Epidermal melanocyte (primary cell): ENCODE data around the gene POFUT2.
"Not testable (repeated sequence)": the region's sequence is repeated elsewhere in the genome, so short reads cannot be mapped to it uniquely, and the experiment has no call there.

Experiments used
- DNase-seq: peaks from one replicate; pipeline ENCODE4 v3.0.0; 2011; ENCODE audit warnings: low spot score; ENCODE audit not compliant: insufficient read length

Gene POFUT2

GRCh38 chr21:45310459-45310858 lies 22.8 kb upstream of the POFUT2 start:
- no peak for DNase-seq

- DNase-seq: no peak
Measured at GRCh38 chr21:45309987-45310381, 22.3 kb upstream of the POFUT2 start.

DNA sequence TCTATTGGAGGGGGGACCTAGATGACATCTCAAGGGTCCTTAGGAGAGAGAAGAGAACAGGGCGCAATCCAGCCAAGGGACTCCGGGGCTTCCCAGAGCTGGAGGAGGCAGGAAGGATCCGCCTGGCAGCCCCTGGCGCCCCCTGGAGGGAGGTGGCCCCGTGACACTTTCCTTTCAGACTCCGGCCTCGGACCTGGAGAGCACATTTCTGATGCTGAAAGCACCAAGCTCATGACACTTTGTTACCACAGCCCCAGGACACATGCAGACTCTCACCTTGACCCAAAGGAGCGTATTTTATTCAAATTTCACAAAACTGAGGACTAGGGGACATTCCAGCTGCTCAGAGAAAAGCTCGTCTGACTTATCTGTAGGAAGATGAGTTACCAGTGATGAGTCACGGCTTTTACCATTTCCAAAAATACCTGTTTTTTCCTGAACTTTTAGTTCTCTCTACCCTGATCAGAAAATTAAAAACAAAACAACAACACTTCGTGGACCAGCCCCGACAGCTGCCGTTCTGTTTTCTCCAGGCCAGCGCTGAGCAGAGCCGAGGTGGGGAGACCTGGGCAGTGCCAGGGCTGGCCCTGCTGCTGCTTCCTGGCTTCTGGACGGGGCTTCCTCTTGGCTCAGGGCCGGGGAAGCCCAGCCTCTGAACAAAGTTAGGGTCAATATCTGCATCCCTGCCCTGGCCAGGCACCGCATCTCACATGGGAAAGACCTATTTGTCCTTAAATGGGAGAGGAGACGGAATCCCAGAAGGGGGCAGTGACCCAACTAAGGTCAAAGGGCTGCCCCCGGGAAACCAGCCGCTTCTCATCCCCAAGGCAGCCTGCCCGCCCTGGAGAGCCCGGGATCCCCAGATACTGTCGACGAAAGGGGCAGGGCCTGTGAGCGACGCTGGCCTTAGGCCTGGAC lies 21.6 kb upstream of the POFUT2 start:
- no peak for DNase-seq

DNA sequence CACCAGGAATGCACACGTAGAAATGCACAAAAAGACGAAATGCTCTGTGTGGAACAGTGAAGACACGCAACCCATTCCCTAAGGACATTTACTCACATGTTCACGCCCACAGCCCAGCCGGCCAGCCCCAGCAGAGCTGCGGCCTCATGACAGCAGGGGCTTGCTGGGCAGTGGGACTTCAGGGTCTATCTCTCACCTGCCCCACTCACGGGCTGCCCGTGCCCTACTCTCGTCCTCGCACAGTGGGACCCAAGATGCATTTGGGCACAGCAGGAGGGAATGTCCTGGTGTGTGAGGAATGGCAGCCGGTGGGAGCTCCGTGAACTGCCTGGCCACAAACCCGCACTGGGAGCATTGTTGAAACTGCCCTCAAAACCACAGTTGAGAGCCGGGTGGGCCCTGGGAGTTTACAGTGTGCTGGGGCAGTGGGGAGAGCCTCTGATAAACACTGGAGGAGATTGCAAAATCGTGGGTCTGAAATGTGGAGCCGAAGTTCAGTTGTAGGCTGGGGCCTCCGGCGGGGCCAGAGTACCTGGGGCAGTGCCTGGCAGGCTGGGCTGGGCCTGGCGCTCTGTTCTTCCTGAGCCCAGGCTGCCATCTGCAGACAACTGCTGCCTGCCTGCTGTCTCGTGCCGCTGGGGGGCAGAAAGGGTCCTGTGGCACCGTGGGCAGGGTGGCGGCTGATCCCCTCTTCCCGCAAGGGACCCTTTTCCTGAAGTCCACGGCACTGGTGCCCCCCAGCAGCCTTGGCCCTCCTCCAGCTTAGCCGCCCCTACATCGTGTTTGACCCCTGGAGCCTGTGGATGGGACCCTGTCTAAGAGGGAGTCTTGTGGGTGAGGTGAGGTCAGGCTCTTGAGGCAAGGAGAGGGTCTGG lies 20.7 kb upstream of the POFUT2 start:
- no peak for DNase-seq

DNA sequence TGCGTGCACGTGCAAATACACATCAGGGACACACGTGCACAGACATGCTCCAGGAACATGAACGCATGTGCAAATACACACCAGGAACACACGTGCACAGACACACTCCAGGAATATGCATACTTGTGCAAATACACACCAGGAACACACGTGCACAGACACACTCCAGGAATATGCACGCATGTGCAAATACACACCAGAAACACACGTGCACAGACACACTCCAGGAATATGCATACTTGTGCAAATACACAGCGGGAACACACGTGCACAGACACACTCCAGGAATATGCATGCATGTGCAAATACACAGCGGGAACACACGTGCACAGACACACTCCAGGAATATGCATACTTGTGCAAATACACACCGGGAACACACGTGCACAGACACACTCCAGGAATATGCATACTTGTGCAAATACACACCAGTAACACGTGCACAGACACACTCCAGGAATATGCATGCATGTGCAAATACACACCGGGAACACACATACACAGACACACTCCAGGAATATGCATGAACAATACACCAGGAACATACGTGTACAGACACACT lies 20.0 kb upstream of the POFUT2 start:
- not testable (repeated sequence) for DNase-seq

- peak; percentile 66 for DNase-seq
Measured at GRCh38 chr21:45306832-45307571, 19.3 kb upstream of the POFUT2 start.

- DNase-seq: no peak
Measured at GRCh38 chr21:45306453-45306831, 18.7 kb upstream of the POFUT2 start.

DNA sequence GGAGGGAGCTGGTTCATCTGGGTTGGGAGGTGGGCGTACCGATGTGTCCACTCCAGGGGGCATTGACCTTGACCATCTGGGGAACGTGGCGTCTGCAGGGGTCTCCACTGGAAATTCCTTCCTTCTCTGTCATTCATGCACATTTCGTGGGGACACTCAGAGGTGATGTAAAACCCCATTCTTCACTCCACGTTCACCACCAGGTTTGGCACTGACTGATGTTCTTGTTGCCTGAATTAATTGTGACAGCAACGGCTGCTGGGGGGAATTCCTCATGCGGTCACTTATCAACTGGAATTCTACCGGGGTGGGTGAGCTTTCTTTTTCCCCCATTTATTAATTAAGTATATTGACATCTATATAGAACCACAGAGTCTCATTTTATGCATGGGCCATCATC lies 18.1 kb upstream of the POFUT2 start:
- no peak for DNase-seq

DNA sequence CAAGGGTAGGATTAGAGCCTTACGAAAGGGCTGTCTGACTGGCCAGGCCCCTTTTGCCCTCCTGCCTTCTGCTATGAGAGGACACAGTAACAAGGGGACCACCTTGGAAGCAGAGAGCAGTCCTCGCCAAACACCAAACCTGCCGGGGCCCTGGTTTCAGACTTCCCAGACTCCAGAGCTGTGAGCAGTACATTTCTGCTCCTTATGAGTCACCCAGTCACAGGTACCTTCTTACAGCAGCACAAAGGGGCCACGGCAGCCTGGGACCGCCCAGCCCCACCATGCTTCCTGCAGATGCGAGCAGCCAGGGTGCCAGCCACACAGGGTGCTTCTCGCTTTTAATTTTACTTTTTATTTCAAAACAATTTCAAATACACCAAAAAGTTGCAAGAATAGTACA lies 17.2 kb upstream of the POFUT2 start:
- no peak for DNase-seq

- DNase-seq: no peak
Measured at GRCh38 chr21:45304476-45304830, 16.8 kb upstream of the POFUT2 start.

GRCh38 chr21:45303751-45304475 lies 16.2 kb upstream of the POFUT2 start:
- DNase-seq: no peak

DNA sequence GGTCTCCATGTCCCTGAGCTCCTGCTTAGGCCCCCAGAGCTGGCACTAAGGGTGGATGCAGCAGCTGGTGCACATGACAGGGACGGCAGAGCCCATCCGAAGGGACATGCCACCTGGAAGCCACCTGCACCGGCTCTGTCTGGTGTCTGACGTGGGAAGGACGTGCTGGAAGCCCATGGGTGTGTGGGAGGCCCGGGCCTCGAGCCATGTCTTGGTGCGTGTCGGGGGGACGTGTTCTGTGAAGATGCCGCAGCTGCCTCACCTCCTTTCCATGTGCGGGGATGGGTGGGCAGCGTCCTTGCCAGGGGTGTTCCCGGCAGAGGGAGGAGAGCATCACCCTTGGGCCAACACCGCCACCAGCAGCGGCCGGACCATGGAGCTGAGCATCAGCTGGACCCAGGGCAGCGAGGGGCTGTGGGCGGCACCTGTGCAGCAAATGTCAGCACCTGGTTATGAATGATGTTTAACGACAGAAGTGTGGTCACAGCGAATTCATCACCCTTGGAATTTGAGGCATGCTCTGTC lies 15.5 kb upstream of the POFUT2 start:
- no peak for DNase-seq

- no peak for DNase-seq
Measured at GRCh38 chr21:45302082-45303061, 14.7 kb upstream of the POFUT2 start.

DNA sequence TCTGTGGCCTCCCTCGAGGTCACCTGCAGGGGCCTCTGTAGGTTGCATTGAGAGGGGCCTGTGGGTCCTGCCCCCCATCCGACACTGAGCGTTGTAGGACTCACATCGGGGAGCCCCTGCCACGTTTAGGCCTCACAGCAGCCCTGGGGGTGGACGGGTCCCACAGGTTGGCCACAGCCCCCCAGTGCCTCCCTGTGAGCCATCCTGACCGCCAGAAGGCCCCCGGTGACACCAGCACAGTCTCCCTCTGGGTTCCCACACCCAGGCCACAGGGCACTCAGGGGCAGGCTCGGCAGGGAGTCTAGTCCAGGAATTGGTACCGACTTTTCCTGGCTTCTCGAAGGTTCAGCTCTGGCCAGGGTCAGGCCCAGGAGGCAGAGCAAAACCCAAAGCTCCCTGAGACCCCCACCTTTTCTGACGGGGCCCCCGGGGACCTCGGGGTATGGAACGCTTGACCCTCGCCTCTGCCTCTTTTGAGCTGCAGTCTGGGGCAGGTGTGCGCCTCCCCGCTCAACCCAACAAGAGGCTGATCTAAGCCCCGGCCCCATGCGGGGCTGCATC lies 13.9 kb upstream of the POFUT2 start:
- no peak for DNase-seq

- no peak for DNase-seq
Measured at GRCh38 chr21:45300786-45301520, 13.3 kb upstream of the POFUT2 start.

DNA sequence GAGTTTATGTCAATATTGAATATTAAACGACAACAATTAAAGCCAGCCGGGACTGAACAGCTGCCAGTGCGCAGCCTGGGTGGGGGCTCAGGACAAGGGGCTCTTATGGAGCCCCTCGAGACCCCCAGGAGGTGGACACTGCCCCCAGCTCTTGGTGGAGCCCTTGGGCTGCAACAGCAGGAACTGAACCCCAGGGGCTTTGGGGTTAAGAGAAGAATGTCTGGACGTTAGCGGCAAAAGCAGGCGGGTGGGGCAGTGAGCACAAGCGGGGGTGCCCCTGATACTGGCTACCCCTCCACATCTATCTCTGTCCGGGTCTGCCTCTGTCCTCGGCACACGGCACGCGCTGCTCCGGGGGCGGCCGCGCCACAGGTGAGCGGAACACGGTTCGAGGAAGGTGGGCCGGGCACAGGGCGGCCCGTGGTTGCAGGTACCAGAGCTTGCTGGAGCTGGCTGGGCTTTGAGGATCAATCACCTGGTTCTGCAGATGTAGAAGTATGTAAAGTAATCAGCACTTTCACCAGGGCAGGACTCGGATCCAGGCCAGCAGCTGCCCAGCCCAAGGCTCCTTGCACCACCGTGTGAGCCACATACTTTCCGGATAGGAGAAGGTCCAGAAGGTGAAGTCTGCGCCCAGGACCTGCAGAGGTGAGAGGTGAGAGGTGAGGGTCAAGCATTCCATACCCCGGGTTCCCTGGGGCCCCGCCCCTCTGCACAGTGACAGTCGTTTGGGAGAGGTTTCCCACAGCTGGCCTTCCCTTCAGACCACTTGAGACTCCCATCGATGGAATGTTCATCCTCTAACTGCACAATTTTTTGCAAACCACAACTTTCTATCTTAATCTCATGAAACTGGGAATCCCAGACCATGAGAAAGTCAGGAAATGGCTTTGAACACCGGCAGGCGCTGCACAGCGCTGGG lies 12.4 kb upstream of the POFUT2 start:
- DNase-seq: no peak
